ENCODE measurements around the gene LUZP2. TPM values are rescaled to one million over a fixed set of nuclear protein-coding genes. Genes with fewer than 3 reads are reported as not detected.

LUZP2 gene
- total RNA-seq, 1 donor from 2014 or later: 0.23 TPM

DNA sequence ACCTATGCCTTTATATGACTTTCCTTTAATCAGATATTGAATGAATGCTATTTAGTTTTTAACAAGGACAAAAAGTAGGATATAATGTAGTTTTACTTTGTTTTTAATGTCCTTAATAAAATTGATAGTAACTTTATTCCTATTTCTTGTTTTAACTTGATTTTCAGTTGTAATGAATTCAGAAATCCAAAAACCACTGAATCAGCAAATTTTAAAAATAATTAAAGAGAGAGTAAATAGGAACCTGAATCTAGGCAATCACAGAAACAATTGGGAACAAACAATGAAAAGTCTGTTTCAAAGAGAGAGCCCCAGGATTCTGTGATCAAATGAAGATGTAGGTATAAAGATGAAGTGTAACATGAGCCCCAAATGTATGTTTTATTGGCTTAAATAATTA lies 556.0 kb downstream of the LUZP2 start:
- no peak for DNase-seq (ENCODE audit: extremely low read depth, low read depth, low spot score)

GRCh38 chr11:25057861-25058260 lies 561.0 kb downstream of the LUZP2 start:
- no peak for DNase-seq (ENCODE audit: extremely low read depth, low read depth, low spot score)

- DNase-seq (ENCODE audit: extremely low read depth, low read depth, low spot score): no peak
Measured at GRCh38 chr11:25065746-25066145, 568.9 kb downstream of the LUZP2 start.

DNA sequence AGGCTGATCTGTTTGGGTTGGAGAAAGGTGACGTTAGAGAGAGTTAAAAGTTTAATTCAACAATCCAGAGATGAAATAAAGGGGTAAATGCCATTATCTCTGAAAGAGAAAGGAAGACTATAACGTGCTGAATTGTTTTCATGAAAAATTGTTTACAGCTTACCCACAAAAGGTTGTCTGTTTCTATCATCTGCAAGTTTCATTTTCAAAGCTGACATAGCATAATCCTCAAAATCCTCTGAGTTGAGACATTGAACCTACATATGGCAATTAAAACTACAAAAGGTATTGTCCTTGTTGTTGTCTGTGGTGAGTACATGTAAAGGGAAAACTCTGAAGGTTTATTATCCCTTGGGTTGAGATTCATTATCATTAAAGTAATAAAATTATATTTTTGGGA lies 569.9 kb downstream of the LUZP2 start:
- no peak for DNase-seq (ENCODE audit: extremely low read depth, low read depth, low spot score)

DNA sequence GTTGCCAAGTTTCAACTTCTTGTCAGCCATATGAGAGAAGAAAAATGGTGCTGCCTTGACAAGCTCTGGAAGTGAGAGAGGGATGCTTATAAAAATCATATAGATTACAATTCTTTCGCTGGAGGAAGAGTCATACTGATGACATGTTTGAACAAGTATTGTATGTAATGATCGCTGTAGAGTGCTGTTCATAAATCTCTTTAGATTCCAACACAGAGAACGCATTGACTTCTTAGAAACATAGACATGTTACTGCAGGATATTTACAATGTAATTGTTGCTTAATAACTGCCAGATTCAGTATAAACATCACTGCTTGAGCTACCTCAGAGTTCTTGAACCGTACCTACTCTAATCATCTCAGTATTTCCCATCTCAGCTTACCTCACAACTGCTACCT lies 571.6 kb downstream of the LUZP2 start:
- no peak for DNase-seq (ENCODE audit: extremely low read depth, low read depth, low spot score)

DNA sequence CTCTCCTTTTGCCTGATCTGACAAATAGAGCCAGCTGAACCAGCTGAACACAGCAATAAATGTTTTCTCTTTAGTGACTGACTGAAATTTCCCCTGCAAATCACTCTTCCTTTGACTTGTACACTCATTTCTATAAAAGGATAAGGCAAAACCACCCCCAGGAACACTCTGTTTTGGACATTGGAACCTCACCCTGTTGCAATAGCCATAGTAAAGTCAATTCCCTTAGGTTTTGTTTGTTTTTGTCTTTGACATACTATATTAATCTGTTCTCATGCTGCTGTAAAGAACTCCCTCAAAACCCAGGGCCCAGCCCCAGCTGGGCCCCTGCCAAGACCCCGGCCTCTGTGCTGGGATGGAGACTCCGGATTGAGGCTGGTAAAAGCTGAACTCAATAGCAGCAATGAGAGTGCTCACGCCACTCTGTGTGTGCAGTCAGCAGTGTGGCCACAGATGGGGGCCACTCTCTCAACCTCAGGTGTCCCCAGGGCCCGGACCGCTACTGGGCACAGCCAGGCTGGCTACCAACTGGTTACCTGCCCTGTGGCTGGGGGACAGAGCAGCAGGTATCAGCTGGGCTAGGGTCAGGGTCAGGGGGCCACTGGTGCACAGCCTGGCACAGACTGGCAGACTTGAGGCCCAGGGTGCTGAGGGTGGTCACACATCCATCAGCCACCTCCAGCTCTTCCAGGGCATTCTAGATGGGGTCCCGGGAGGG lies 597.4 kb downstream of the LUZP2 start:
- DNase-seq (ENCODE audit: extremely low read depth, low read depth, low spot score): no peak

DNA sequence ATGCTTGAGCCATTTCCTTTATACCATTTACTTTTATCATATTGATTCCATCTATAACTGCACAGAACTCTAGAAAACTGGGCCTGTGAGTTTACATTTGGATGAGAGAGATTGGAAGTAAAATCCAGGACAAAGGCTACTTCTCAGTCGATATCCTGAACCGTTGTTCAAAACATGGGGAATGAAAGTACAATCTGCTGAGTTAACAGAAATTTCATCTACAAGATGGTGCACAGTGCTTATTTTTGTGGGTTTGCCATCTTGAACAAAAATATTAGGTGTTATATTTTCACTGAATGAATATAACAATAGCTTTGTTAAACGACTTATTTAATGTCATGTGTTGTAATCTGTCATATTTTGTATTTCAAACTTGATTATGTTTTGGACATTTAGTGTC lies 622.6 kb downstream of the LUZP2 start:
- DNase-seq (ENCODE audit: extremely low read depth, low read depth, low spot score): no peak
